HL-60/S4 treated with phorbol 12-myristate 13-acetate at 8.2 ng/mL for 4 days and 3 days (cell line): ENCODE data around the gene LMAN1L.

Source experiments
- in situ Hi-C: fragments of 300-500 bp; cut with MboI; formaldehyde crosslinking; loops from 2 replicates; pipeline ENCODE4 v1.15.0; 2022; ENCODE audit warnings: low sequenced_read_pairs

Gene LMAN1L

GRCh38 chr15:74792227-74793016, 20.2 kb upstream of the LMAN1L start:
- in situ Hi-C loops, result no loop called here

GRCh38 chr15:74793135-74794028, 19.3 kb upstream of the LMAN1L start:
- in situ Hi-C loops, result no loop called here

- in situ Hi-C loops, result no loop called here
These were observed 18.2 kb upstream of the LMAN1L start for GRCh38 chr15:74794248-74794969.

GRCh38 chr15:74794970-74795349, 17.7 kb upstream of the LMAN1L start:
- in situ Hi-C loops, result no loop called here

GRCh38 chr15:74795966-74796625, 16.5 kb upstream of the LMAN1L start:
- in situ Hi-C loops, result no loop called here

GRCh38 chr15:74798388-74799254, 14.0 kb upstream of the LMAN1L start:
- in situ Hi-C loops, result no loop called here

GRCh38 chr15:74799255-74799855, 13.3 kb upstream of the LMAN1L start:
- in situ Hi-C loops, result no loop called here

- in situ Hi-C loops, result no loop called here
These were observed 12.6 kb upstream of the LMAN1L start for GRCh38 chr15:74799856-74800558.

- in situ Hi-C loops, result no loop called here
These were observed 12.0 kb upstream of the LMAN1L start for GRCh38 chr15:74800559-74801094.

- in situ Hi-C loops, result no loop called here
These were observed 11.2 kb upstream of the LMAN1L start for GRCh38 chr15:74801311-74801997.

- in situ Hi-C loops, result no loop called here
These were observed 10.3 kb upstream of the LMAN1L start for GRCh38 chr15:74802290-74802689.

GRCh38 chr15:74802862-74803447, 9.7 kb upstream of the LMAN1L start:
- in situ Hi-C loops, result no loop called here

GRCh38 chr15:74804935-74805334, 7.7 kb upstream of the LMAN1L start:
- in situ Hi-C loops, result no loop called here

- in situ Hi-C loops, result no loop called here
These were observed 5.4 kb upstream of the LMAN1L start for GRCh38 chr15:74807282-74807681.

- in situ Hi-C loops, result no loop called here
These were observed 4.4 kb upstream of the LMAN1L start for GRCh38 chr15:74808078-74808839.

- in situ Hi-C loops, result no loop called here
These were observed 3.8 kb upstream of the LMAN1L start for GRCh38 chr15:74808840-74809229.

GRCh38 chr15:74809242-74809641, 3.4 kb upstream of the LMAN1L start:
- in situ Hi-C loops, result no loop called here
